GM12878 (cell line): Measurements from ENCODE around the gene ULK4.

Source experiments
- EP300 ChIP-seq, 2 experiments: fragments of 150-350 bp in 1 of 2; IDR thresholded peaks; 2 replicates each; pipeline ENCODE4 v1.6.1; 2011 to 2012; ENCODE audit warnings: low read depth in 2 of 2, low read length in 2 of 2, borderline replicate concordance in 1 of 2, improper control_type of control experiment in 1 of 2, inconsistent platforms in 1 of 2; ENCODE audit not compliant: control insufficient read depth in 1 of 2
- POLR2A ChIP-seq: IDR thresholded peaks from 2 replicates; pipeline ENCODE4 v1.6.1; 2011; ENCODE audit warnings: low read depth, mild to moderate bottlenecking, low read length
- SIN3A ChIP-seq: IDR thresholded peaks from 2 replicates; pipeline ENCODE4 v1.6.1; 2012; ENCODE audit warnings: low read depth, low read length, improper control_type of control experiment
- SIX5 ChIP-seq: IDR thresholded peaks from 2 replicates; pipeline ENCODE4 v1.6.1; 2011; ENCODE audit warnings: mild to moderate bottlenecking, low read depth, low read length, moderate library complexity; ENCODE audit not compliant: severe bottlenecking
- TF ChIP-seq, protein P1 (sequence below), 3 experiments: IDR thresholded peaks in 2 of 3; conservative IDR thresholded peaks in 1 of 3; 2 replicates each; pipeline ENCODE4 v1.5.1; 2011; ENCODE audit warnings: low read depth in 3 of 3, low read length in 3 of 3, mild to moderate bottlenecking in 3 of 3, control low read depth in 2 of 3, moderate library complexity in 2 of 3, inconsistent platforms in 1 of 3, mixed read lengths in 1 of 3; ENCODE audit not compliant: control insufficient read depth in 2 of 3, insufficient read depth in 1 of 3; ENCODE audit errors: extremely low read depth in 1 of 3
- TF ChIP-seq, protein P2 (sequence below): fragments of 450-650 bp; IDR thresholded peaks from 2 replicates; pipeline ENCODE4 v1.6.1; 2017; ENCODE audit warnings: mild to moderate bottlenecking

DNA sequence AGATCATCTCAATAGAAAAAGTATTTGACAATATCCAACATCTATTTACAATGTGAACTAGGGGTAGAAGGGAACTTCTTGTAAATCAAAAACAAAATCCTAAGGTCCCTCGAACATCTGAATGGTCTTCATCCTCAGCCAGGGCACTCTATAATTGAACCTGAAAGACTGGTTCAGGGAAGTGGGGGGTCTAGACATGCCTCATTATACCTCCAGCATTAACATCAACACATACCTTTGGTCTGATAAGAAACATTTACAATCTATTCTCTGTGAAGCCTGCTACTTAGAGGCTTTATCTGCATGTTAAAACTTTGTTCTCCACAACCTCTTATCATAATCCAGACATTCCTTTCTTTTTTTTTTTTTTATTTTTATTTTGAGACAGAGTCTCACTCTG, 550.8 kb downstream of the ULK4 start:
- TF ChIP-seq, protein P1, sequence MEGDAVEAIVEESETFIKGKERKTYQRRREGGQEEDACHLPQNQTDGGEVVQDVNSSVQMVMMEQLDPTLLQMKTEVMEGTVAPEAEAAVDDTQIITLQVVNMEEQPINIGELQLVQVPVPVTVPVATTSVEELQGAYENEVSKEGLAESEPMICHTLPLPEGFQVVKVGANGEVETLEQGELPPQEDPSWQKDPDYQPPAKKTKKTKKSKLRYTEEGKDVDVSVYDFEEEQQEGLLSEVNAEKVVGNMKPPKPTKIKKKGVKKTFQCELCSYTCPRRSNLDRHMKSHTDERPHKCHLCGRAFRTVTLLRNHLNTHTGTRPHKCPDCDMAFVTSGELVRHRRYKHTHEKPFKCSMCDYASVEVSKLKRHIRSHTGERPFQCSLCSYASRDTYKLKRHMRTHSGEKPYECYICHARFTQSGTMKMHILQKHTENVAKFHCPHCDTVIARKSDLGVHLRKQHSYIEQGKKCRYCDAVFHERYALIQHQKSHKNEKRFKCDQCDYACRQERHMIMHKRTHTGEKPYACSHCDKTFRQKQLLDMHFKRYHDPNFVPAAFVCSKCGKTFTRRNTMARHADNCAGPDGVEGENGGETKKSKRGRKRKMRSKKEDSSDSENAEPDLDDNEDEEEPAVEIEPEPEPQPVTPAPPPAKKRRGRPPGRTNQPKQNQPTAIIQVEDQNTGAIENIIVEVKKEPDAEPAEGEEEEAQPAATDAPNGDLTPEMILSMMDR (IDR thresholded peaks at IDR 0.05 in 2 of 3, conservative IDR thresholded peaks at IDR 0.05 in 1 of 3; ENCODE audit: control insufficient read depth in 2 of 3, extremely low read depth in 1 of 3, insufficient read depth in 1 of 3, low read depth in 3 of 3, low read length in 3 of 3): no peak
- TF ChIP-seq, protein P2, sequence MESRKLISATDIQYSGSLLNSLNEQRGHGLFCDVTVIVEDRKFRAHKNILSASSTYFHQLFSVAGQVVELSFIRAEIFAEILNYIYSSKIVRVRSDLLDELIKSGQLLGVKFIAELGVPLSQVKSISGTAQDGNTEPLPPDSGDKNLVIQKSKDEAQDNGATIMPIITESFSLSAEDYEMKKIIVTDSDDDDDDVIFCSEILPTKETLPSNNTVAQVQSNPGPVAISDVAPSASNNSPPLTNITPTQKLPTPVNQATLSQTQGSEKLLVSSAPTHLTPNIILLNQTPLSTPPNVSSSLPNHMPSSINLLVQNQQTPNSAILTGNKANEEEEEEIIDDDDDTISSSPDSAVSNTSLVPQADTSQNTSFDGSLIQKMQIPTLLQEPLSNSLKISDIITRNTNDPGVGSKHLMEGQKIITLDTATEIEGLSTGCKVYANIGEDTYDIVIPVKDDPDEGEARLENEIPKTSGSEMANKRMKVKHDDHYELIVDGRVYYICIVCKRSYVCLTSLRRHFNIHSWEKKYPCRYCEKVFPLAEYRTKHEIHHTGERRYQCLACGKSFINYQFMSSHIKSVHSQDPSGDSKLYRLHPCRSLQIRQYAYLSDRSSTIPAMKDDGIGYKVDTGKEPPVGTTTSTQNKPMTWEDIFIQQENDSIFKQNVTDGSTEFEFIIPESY: no peak
- TF ChIP-seq POLR2A (no peak), SIN3A (no peak), EP300 (IDR thresholded peaks at IDR 0.05; ENCODE audit: borderline replicate concordance in 1 of 2, control insufficient read depth in 1 of 2, low read depth in 2 of 2, low read length in 2 of 2) (no peak), SIX5 (no peak)
